Erythroblast (primary cell): ENCODE measurements around the gene HTR2A.

Source experiments
- GATA1 ChIP-seq: IDR thresholded peaks from 2 replicates; pipeline ENCODE4 v1.6.1; 2011; ENCODE audit warnings: low read depth, mild to moderate bottlenecking, control low read depth, low read length, moderate library complexity
- POLR2A ChIP-seq: IDR thresholded peaks from 2 replicates; pipeline ENCODE4 v1.6.1; 2011; ENCODE audit warnings: mild to moderate bottlenecking, low read length

DNA sequence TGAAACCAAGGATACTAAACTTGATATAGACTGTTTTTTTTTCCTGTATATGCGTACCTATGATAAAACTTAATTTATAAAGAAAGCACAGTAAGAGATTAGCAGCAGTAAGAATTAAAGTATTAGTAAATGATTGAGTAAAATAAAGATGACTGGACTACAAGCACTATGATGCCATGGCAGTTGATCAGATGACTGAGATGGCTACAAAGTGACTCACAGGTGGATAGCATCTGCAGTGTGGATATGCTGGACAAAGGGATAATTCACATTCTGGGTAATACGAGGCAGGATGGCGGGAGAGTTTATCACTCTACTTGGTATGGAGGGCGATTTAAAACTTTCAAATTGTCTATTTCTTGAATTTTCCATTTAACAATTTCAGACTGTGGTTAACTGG is 11.8 kb downstream of the HTR2A start:
- TF ChIP-seq POLR2A (no peak), GATA1 (no peak)
